IMR-90 (cell line): ENCODE data around the gene RELL1.

Experiments used
- BHLHE40 ChIP-seq: fragments of 150-350 bp; IDR thresholded peaks from 2 replicates; pipeline ENCODE4 v1.6.1; 2016; ENCODE audit warnings: mild to moderate bottlenecking, low read depth, low read length
- CTCF ChIP-seq: conservative IDR thresholded peaks from 2 replicates; pipeline ENCODE4 v1.5.1; 2012; ENCODE audit warnings: mild to moderate bottlenecking, low read depth, low read length, improper control_type of control experiment
- FOS ChIP-seq: fragments of 150-350 bp; IDR thresholded peaks from 2 replicates; pipeline ENCODE4 v1.6.1; 2016; ENCODE audit warnings: low read depth, low read length
- MAFK ChIP-seq: IDR thresholded peaks from 2 replicates; pipeline ENCODE4 v1.6.1; 2012; ENCODE audit warnings: low read depth, low read length, improper control_type of control experiment
- MAZ ChIP-seq: IDR thresholded peaks from 2 replicates; pipeline ENCODE4 v1.6.1; 2012; ENCODE audit warnings: low read depth, mild to moderate bottlenecking, low read length, improper control_type of control experiment, moderate library complexity, borderline replicate concordance
- MXI1 ChIP-seq: IDR thresholded peaks from 2 replicates; pipeline ENCODE4 v1.6.1; 2012; ENCODE audit warnings: low read depth, mild to moderate bottlenecking, low read length, moderate library complexity, borderline replicate concordance
- POLR2A ChIP-seq: IDR thresholded peaks from 2 replicates; pipeline ENCODE4 v1.6.1; 2012; ENCODE audit warnings: mild to moderate bottlenecking, low read depth, low read length
- RAD21 ChIP-seq: IDR thresholded peaks from 2 replicates; pipeline ENCODE4 v1.6.1; 2012; ENCODE audit warnings: low read length, improper control_type of control experiment
- SMC3 ChIP-seq: fragments of 150-350 bp; IDR thresholded peaks from 2 replicates; pipeline ENCODE4 v1.6.1; 2016; ENCODE audit warnings: low read depth, mild to moderate bottlenecking, antibody characterized with exemption, low read length, moderate library complexity

DNA sequence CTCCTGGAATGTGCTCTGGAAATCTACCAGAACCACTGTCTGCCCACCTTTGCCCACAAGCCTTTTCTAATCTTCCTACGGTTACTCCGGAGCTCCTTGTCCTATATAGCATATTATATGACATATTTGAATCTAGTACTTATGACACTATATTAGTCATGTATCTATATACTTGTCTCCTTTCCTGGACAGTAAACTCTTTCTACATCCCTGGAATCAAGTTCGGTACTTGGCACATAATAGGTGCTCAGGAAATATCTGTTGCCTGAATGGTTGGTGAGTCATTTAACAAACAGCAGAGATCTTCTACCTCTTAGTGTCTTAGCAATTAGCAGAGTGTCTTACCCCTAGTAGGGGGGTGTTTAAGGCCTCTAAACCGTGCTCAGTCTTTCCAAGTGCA, 123.6 kb downstream of the RELL1 start:
- no peak for TF ChIP-seq POLR2A
- TF ChIP-seq MAZ = no peak
- no peak for TF ChIP-seq CTCF
- no peak for TF ChIP-seq SMC3
- TF ChIP-seq MXI1 = no peak
- no peak for TF ChIP-seq RAD21
- TF ChIP-seq FOS = no peak
- no peak for TF ChIP-seq BHLHE40
- no peak for TF ChIP-seq MAFK
